Spleen (tissue), 11 donors: ENCODE results near the gene GC. TPM values are rescaled to one million over a fixed set of nuclear protein-coding genes. Genes with fewer than 3 reads are reported as not detected.
"Not testable (repeated sequence)": the region's sequence is repeated elsewhere in the genome, so short reads cannot be mapped to it uniquely, and the experiment has no call there.

Source experiments
- DNase-seq: peaks from one replicate; pipeline ENCODE4 v3.0.0-alpha.2; 2020
- H3K27ac ChIP-seq, 8 donors: fragments of 200-600 bp; sonication (generic) in 7 of 8; 1 replicate in 4 of 8; 2 replicates in 4 of 8; pipeline versions ENCODE4 v1.5.0 to v1.8.0; 2016 to 2021; ENCODE audit warnings: inconsistent platforms in 4 of 8, mild to moderate bottlenecking in 4 of 8, moderate library complexity in 1 of 8
- H3K27me3 ChIP-seq, 7 donors: fragments of 200-600 bp; sonication (generic) in 6 of 7; replicated peaks in 1 of 7; 1 replicate in 4 of 7; 2 replicates in 3 of 7; pipeline versions ENCODE4 v1.5.0 to v1.8.0; 2016 to 2021; ENCODE audit warnings: inconsistent platforms in 3 of 7, mild to moderate bottlenecking in 1 of 7
- H3K36me3 ChIP-seq, 6 donors: fragments of 200-600 bp; sonication (generic) in 5 of 6; 1 replicate in 4 of 6; 2 replicates in 2 of 6; pipeline versions ENCODE4 v1.5.0 to v1.8.0; 2016 to 2021; ENCODE audit warnings: inconsistent platforms in 2 of 6
- H3K4me1 ChIP-seq, 6 donors: fragments of 200-600 bp; sonication (generic) in 5 of 6; 1 replicate in 3 of 6; 2 replicates in 3 of 6; pipeline versions ENCODE4 v1.5.0 to v1.8.0; 2016 to 2021; ENCODE audit warnings: inconsistent platforms in 3 of 6
- H3K4me3 ChIP-seq, 8 donors: fragments of 200-600 bp; sonication (generic) in 7 of 8; 1 replicate in 4 of 8; 2 replicates in 4 of 8; pipeline versions ENCODE4 v1.5.0 to v1.8.0; 2016 to 2021; ENCODE audit warnings: inconsistent platforms in 4 of 8, mild to moderate bottlenecking in 4 of 8, moderate library complexity in 2 of 8
- H3K9me3 ChIP-seq, 8 donors: fragments of 200-600 bp; sonication (generic) in 7 of 8; 1 replicate in 4 of 8; 2 replicates in 4 of 8; pipeline versions ENCODE4 v1.5.0 to v1.8.0; 2016 to 2021; ENCODE audit warnings: inconsistent platforms in 4 of 8
- POLR2A ChIP-seq, 3 donors: fragments of 450-650 bp; IDR thresholded peaks; one replicate each; pipeline ENCODE4 v1.5.1; 2017; ENCODE audit warnings: antibody characterized with exemption in 3 of 3, mild to moderate bottlenecking in 1 of 3
- POLR2AphosphoS5 ChIP-seq, 3 donors: sonication (generic); formaldehyde crosslinking; IDR thresholded peaks; one replicate each; pipeline ENCODE4 v1.5.1; 2017; ENCODE audit warnings: antibody characterized with exemption in 3 of 3
- WGBS, 5 donors: extraction: QIAGEN DNeasy Blood & Tissue Kit in 3 of 5; methylation state at CpG; one replicate each; pipeline versions ENCODE4 v1.1.5 to v1.1.7; 2013 to 2018; 5-methylcytosine and 5-hydroxymethylcytosine counted together
- intact Hi-C: fragments of 100-400 bp; cut with DNase I; formaldehyde crosslinking; loops from one replicate; pipeline ENCODE4 v1.15.0; 2023; ENCODE audit warnings: low total_unique reads
- polyA plus RNA-seq, 3 donors: library from polyadenylated mRNA; stranded (reverse); fragments of 200-250 nt; gene quantifications; one replicate each; pipeline ENCODE4 v1.2.1, GENCODE V29; 2013
- total RNA-seq, 7 donors: library from RNA; depleted of rRNA in 3 of 7; stranded (reverse); fragments of >200 nt in 3 of 7; fragmentation: NEBNext Ultra II Directional in 4 of 7; extraction: Animal tissue kit (Norgen Biotek cat#: 25700) in 4 of 7; gene quantifications; one replicate each; pipeline versions ENCODE4 v1.1.0 to v1.2.1, GENCODE V29; 2016 to 2021
- TF ChIP-seq, protein P1 (sequence below), 11 experiments: fragments of 200-600 bp in 7 of 11; fragments of 450-650 bp in 4 of 11; sonication (generic) in 4 of 11; IDR thresholded peaks in 8 of 11; conservative IDR thresholded peaks in 3 of 11; 1 replicate in 7 of 11; 2 replicates in 4 of 11; pipeline versions ENCODE4 v1.4.0 to v1.8.0; 2016 to 2021; ENCODE audit warnings: antibody characterized with exemption in 11 of 11, inconsistent platforms in 4 of 11, mild to moderate bottlenecking in 1 of 11
- donor health status: healthy with polysubstance abuse.
- donor health status: DM: no; HTN: no; CAD: no; lungs with moderate emphysema.
- donor health status: DM: no; HTN: no; CAD: no.
- donor health status: Bipolar disorder and iron deficiency.
- donor health status: healthy.
- donor health status: DM: no; HTN: no; CAD: no.
- donor health status: DM: yes; HTN: yes; CAD: no.

The GC gene
- total and polyA plus RNA-seq, 10 donors, result 1.0 TPM; not detected in 9

DNA sequence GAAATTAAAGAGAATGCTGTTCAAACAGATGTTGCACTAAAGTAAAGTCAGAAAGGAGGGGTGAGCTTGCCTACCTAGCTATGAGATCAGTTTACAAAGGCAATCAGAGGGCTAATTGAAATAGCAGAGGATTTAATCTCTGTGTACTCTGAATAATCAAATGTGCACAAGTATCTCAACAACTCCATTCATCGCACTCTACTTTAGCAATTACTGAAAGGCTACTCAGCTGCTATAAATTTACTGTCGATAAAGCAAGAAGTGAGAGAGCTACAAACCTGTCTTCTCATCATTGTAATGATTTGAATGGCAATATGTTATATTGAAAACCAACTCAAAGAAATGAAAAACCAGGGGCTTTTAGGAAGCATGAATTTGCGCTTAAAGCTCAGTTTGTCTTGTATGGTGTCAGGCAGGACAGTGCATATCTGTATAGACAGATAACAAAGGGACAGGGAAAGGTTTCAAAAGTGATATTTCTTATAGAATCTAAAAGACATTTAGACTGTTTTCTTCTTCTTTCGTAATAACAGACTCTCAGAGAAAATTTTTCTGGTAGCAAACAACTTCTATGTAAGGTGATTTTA is 34.8 kb downstream of the GC start:
- H3K27me3 ChIP-seq, result no peaks in the 10 kb centered on the region
- intact Hi-C loops, result no loop called here
- H3K9me3 ChIP-seq, result no peaks in the 10 kb centered on the region
- no peaks in the 10 kb centered on the region for H3K36me3 ChIP-seq
- H3K27ac ChIP-seq, result no peak overlapping the region
- WGBS, 5 donors, result 81 to 92% (median 89%) methylated on average over 4 of the region's 4 CpGs
- H3K4me1 ChIP-seq, result no peaks in the 10 kb centered on the region
- no peak for DNase-seq
- no peak overlapping the region for H3K4me3 ChIP-seq
- no peak for TF ChIP-seq POLR2A (IDR thresholded peaks at IDR 0.05)
- no peak for TF ChIP-seq POLR2AphosphoS5 (IDR thresholded peaks at IDR 0.05)
- TF ChIP-seq, protein P1, sequence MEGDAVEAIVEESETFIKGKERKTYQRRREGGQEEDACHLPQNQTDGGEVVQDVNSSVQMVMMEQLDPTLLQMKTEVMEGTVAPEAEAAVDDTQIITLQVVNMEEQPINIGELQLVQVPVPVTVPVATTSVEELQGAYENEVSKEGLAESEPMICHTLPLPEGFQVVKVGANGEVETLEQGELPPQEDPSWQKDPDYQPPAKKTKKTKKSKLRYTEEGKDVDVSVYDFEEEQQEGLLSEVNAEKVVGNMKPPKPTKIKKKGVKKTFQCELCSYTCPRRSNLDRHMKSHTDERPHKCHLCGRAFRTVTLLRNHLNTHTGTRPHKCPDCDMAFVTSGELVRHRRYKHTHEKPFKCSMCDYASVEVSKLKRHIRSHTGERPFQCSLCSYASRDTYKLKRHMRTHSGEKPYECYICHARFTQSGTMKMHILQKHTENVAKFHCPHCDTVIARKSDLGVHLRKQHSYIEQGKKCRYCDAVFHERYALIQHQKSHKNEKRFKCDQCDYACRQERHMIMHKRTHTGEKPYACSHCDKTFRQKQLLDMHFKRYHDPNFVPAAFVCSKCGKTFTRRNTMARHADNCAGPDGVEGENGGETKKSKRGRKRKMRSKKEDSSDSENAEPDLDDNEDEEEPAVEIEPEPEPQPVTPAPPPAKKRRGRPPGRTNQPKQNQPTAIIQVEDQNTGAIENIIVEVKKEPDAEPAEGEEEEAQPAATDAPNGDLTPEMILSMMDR (IDR thresholded peaks at IDR 0.05 in 8 of 11, conservative IDR thresholded peaks at IDR 0.05 in 3 of 11), result no peak

DNA sequence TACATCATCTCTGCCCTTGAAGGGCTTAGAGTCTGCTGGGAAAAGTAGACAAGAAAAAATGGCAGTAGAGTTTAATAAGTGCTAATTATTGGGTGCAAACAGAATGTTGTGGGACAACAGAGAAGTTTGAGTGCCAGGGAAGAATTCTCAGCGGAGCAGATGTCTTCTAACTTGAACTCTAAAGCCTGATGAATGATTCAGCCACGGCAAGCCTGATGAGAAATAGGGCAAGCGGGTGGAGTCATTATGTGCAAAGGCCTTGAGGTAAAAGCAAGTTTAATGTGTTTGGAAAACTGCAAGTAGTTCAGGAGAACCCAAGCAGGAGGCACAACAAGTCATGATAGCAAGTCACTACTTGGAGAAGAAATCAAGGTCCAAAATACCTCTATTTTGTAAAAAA is 37.5 kb downstream of the GC start:
- WGBS, 5 donors, result 83 to 89% (median 87%) methylated on average over 3 of the region's 3 CpGs
- TF ChIP-seq POLR2AphosphoS5 (IDR thresholded peaks at IDR 0.05) (no peak), POLR2A (IDR thresholded peaks at IDR 0.05) (no peak)
- TF ChIP-seq, protein P1 (IDR thresholded peaks at IDR 0.05 in 8 of 11, conservative IDR thresholded peaks at IDR 0.05 in 3 of 11), result no peak
- Histone ChIP-seq H3K4me1 (no peaks in the 10 kb centered on the region), H3K27ac (no peak overlapping the region), H3K27me3 (no peaks in the 10 kb centered on the region), H3K36me3 (no peaks in the 10 kb centered on the region), H3K4me3 (no peak overlapping the region), H3K9me3 (no peaks in the 10 kb centered on the region)
- intact Hi-C loops, result no loop called here
- DNase-seq, result no peak

DNA sequence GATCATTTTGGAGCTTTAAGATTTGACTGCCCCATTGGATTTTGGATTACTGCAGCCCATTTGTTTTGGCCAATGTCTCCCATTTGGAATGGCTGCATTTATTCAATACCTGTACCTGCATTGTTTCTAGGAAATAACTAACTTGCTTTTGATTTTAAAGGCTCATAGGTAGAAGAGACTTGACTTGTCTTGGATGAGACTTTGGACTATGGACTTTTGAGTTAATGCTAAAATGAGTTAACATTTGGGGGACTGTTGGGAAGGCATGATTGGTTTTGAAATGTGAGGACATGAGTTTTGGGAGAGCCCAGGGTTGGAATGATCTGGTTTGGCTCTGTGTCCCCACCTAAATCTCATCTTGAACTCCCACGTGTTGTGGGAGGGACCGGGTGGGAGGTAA is 45.1 kb downstream of the GC start:
- WGBS, 5 donors, result 84 to 97% (median 93%) methylated on average over 2 of the region's 2 CpGs
- peaks cover 0 to 12% (median 2%) of the 10 kb centered on the region in 8 donors for H3K9me3 ChIP-seq
- H3K4me1 ChIP-seq, H3K4me3 ChIP-seq, H3K27me3 ChIP-seq, H3K36me3 ChIP-seq, DNase-seq, H3K27ac ChIP-seq, intact Hi-C loops: not testable (repeated sequence)

DNA sequence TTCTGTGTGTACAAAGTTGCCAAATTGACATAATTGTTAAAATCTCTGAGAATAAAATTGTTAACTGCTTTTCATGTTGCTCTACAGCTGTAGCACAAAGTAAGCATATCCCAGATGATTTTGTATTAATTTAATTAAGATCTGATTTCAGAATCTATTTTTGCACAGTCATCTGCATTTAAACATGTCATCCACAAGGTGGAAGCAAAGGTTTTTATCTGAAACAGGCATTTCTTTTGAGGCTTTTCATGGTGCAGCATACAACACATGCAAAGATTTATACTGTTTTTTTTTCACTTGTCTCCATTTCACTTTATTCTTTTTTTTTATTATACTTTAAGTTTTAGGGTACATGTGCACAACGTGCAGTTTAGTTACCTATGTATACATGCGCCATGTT is 51.2 kb downstream of the GC start:
- Histone ChIP-seq H3K9me3 (peaks cover 0 to 7% (median 0%) of the 10 kb centered on the region in 8 donors), H3K36me3 (no peaks in the 10 kb centered on the region), H3K4me1 (no peaks in the 10 kb centered on the region), H3K27ac (no peak overlapping the region), H3K4me3 (no peak overlapping the region), H3K27me3 (no peaks in the 10 kb centered on the region)
- TF ChIP-seq, protein P1 (IDR thresholded peaks at IDR 0.05 in 8 of 11, conservative IDR thresholded peaks at IDR 0.05 in 3 of 11), result peak in 7 of 11 experiments; percentile 17 to 43 (median 26)
- TF ChIP-seq POLR2AphosphoS5 (IDR thresholded peaks at IDR 0.05) (no peak), POLR2A (IDR thresholded peaks at IDR 0.05) (no peak)
- no peak for DNase-seq
- intact Hi-C loops, result no loop called here
- WGBS, 5 donors, result 78 to 88% (median 84%) methylated on average over 2 of the region's 2 CpGs

DNA sequence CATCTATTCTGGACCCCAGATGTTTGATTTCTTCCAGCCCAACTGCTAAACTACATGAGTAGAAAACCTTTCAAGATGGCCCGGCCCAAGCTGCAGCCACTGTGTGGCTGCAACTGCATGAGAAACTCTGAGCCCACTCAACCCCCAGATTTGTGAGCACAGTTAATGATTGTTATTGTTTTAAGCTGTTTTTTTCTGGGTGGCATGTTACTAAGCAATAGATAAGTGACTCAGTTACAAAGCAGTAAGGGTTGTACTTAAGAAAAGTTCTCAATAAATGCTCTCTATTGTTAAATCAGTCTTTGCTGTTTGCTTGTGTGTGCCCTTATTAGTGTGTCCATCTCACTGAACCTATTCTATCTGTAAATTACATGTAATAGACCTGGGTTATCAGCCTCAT is 51.8 kb downstream of the GC start:
- no peak overlapping the region for H3K4me3 ChIP-seq
- H3K4me1 ChIP-seq, result no peaks in the 10 kb centered on the region
- WGBS, 5 donors, result 86 to 100% (median 97%) methylated on average over 1 of the region's 1 CpG
- peaks cover 0 to 3% (median 0%) of the 10 kb centered on the region in 8 donors for H3K9me3 ChIP-seq
- no peak for DNase-seq
- no peak overlapping the region for H3K27ac ChIP-seq
- TF ChIP-seq POLR2AphosphoS5 (IDR thresholded peaks at IDR 0.05) (no peak), POLR2A (IDR thresholded peaks at IDR 0.05) (no peak)
- TF ChIP-seq, protein P1 (IDR thresholded peaks at IDR 0.05 in 8 of 11, conservative IDR thresholded peaks at IDR 0.05 in 3 of 11), result no peak
- H3K27me3 ChIP-seq, result no peaks in the 10 kb centered on the region
- intact Hi-C loops, result no loop called here
- no peaks in the 10 kb centered on the region for H3K36me3 ChIP-seq
